GM19351 (cell line): ENCODE data around the gene USP47.
A peak's percentile ranks its signal among the peaks of the same experiment; 100 is the strongest.

ENCODE experiments used
- ATAC-seq: cut with Tn5 transposase; IDR thresholded peaks from one replicate; pipeline ENCODE4 v1.9.1; 2021; ENCODE audit warnings: mild to moderate bottlenecking, moderate library complexity; ENCODE audit not compliant: unreplicated experiment

Gene USP47

GRCh38 chr11:11865449-11865848, 23.7 kb downstream of the USP47 start:
- ATAC-seq = no peak

GRCh38 chr11:11866203-11866602, 24.4 kb downstream of the USP47 start:
- ATAC-seq = no peak

GRCh38 chr11:11867720-11868119, 25.9 kb downstream of the USP47 start:
- ATAC-seq = no peak

- no peak for ATAC-seq
Measured at GRCh38 chr11:11871991-11872401, 30.2 kb downstream of the USP47 start.

- no peak for ATAC-seq
Measured at GRCh38 chr11:11876458-11876857, 34.7 kb downstream of the USP47 start.

GRCh38 chr11:11880179-11880578, 38.4 kb downstream of the USP47 start:
- no peak for ATAC-seq

GRCh38 chr11:11882539-11882938, 40.8 kb downstream of the USP47 start:
- ATAC-seq = no peak

GRCh38 chr11:11884351-11884750, 42.6 kb downstream of the USP47 start:
- ATAC-seq = no peak

GRCh38 chr11:11884774-11885481, 43.2 kb downstream of the USP47 start:
- peak; percentile 96 for ATAC-seq

- ATAC-seq = no peak
Measured at GRCh38 chr11:11894486-11894885, 52.7 kb downstream of the USP47 start.

GRCh38 chr11:11895672-11896071, 53.9 kb downstream of the USP47 start:
- no peak for ATAC-seq

GRCh38 chr11:11898648-11899047, 56.9 kb downstream of the USP47 start:
- ATAC-seq = no peak

- no peak for ATAC-seq
Measured at GRCh38 chr11:11899401-11899800, 57.6 kb downstream of the USP47 start.

GRCh38 chr11:11901929-11902328, 60.2 kb downstream of the USP47 start:
- ATAC-seq = no peak

GRCh38 chr11:11909727-11910126, 68.0 kb downstream of the USP47 start:
- no peak for ATAC-seq

- ATAC-seq = no peak
Measured at GRCh38 chr11:11910541-11910940, 68.8 kb downstream of the USP47 start.

- ATAC-seq = no peak
Measured at GRCh38 chr11:11913395-11913794, 71.6 kb downstream of the USP47 start.

- no peak for ATAC-seq
Measured at GRCh38 chr11:11915625-11916024, 73.9 kb downstream of the USP47 start.

- no peak for ATAC-seq
Measured at GRCh38 chr11:11916981-11917399, 75.2 kb downstream of the USP47 start.

GRCh38 chr11:11923828-11924227, 82.1 kb downstream of the USP47 start:
- ATAC-seq = no peak

GRCh38 chr11:11929920-11930319, 88.1 kb downstream of the USP47 start:
- ATAC-seq = no peak

- ATAC-seq = peak; percentile 45
Measured at GRCh38 chr11:11931461-11932055, 89.8 kb downstream of the USP47 start.

- no peak for ATAC-seq
Measured at GRCh38 chr11:11935536-11935935, 93.8 kb downstream of the USP47 start.
